Erythroblast (primary cell): ENCODE measurements around the gene STK24.

Experiments used
- DNase-seq, 2 experiments: peaks; one replicate each; lab custom pipeline; 2025; lab: John Stamatoyannopoulos, UW
- GATA1 ChIP-seq: IDR thresholded peaks from 2 replicates; pipeline ENCODE4 v1.6.1; 2011; ENCODE audit warnings: low read depth, mild to moderate bottlenecking, control low read depth, low read length, moderate library complexity
- POLR2A ChIP-seq: IDR thresholded peaks from 2 replicates; pipeline ENCODE4 v1.6.1; 2011; ENCODE audit warnings: mild to moderate bottlenecking, low read length

STK24 gene

GRCh38 chr13:98411617-98412265, 165.2 kb downstream of the STK24 start:
- TF ChIP-seq POLR2A (no peak), GATA1 (no peak)
- no peak for DNase-seq

GRCh38 chr13:98411013-98411412, 165.9 kb downstream of the STK24 start:
- TF ChIP-seq POLR2A = no peak
- no peak for TF ChIP-seq GATA1
- no peak for DNase-seq

GRCh38 chr13:98410612-98411011, 166.3 kb downstream of the STK24 start:
- no peak for TF ChIP-seq GATA1
- TF ChIP-seq POLR2A = no peak

GRCh38 chr13:98409281-98409680, 167.6 kb downstream of the STK24 start:
- TF ChIP-seq POLR2A (no peak), GATA1 (no peak)
- DNase-seq = no peak

More at GRCh38 chr13:98410612-98411011, 166.3 kb downstream of the STK24 start:
- no peak for DNase-seq

- no peak for TF ChIP-seq GATA1
- TF ChIP-seq POLR2A = no peak
These were observed 169.3 kb downstream of the STK24 start for GRCh38 chr13:98407575-98407974.

GRCh38 chr13:98406971-98407370, 169.9 kb downstream of the STK24 start:
- TF ChIP-seq POLR2A (no peak), GATA1 (no peak)
- DNase-seq = no peak

More at GRCh38 chr13:98407575-98407974, 169.3 kb downstream of the STK24 start:
- no peak for DNase-seq

GRCh38 chr13:98406427-98406826, 170.5 kb downstream of the STK24 start:
- no peak for TF ChIP-seq GATA1
- TF ChIP-seq POLR2A = no peak
- DNase-seq = no peak

- TF ChIP-seq GATA1 = no peak
- TF ChIP-seq POLR2A = no peak
These were observed 171.1 kb downstream of the STK24 start for GRCh38 chr13:98405690-98406344.

GRCh38 chr13:98405107-98405571, 171.8 kb downstream of the STK24 start:
- peak; percentile 5 to 9 for DNase-seq
- no peak for TF ChIP-seq GATA1

More at GRCh38 chr13:98405690-98406344, 171.1 kb downstream of the STK24 start:
- no peak for DNase-seq

- no peak for DNase-seq
- TF ChIP-seq GATA1 = no peak
- no peak for TF ChIP-seq POLR2A
These were observed 173.8 kb downstream of the STK24 start for GRCh38 chr13:98403076-98403475.

- TF ChIP-seq GATA1 (no peak), POLR2A (no peak)
- no peak for DNase-seq
These were observed 175.0 kb downstream of the STK24 start for GRCh38 chr13:98401934-98402333.

GRCh38 chr13:98399756-98400155, 177.2 kb downstream of the STK24 start:
- no peak for DNase-seq
- no peak for TF ChIP-seq POLR2A
- TF ChIP-seq GATA1 = no peak

GRCh38 chr13:98398581-98398980, 178.3 kb downstream of the STK24 start:
- DNase-seq = no peak
- TF ChIP-seq POLR2A (no peak), GATA1 (no peak)

GRCh38 chr13:98397861-98398260, 179.0 kb downstream of the STK24 start:
- TF ChIP-seq POLR2A (no peak), GATA1 (no peak)
- no peak for DNase-seq
